ENCODE measurements around the gene FOXL3. TPM values are rescaled to one million over a fixed set of nuclear protein-coding genes. Genes with fewer than 3 reads are reported as not detected.

The FOXL3 gene
- total and polyA plus RNA-seq, 12 donors, result not detected

DNA sequence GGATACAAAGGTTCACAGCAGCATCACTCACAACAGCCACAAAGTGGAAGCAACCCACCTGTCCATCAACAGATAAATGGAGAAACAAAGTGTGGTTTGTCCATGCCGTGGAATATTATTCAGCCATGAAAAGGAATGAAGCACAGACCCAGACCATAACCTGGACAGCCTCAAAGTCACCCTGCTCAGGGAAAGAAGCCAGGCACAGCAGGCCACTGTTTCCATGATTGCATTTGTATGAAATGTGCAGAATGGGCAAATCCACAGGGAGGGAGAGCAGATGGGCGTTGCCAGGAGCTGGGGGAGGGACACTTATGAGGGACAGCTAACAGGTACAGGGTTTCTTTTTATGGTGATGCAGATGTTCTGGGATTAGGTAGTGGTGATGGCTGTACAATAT lies 30.3 kb downstream of the FOXL3 start:
- no peaks in the 10 kb centered on the region for H3K36me3 ChIP-seq
- 92 to 95% methylated on average over 2 of the region's 2 CpGs for WGBS, 2 donors
- intact Hi-C loops (cut with DNase I), result loop anchor here in 6 of 10 donors (2.0 to 10.0 kb wide), 7 partner anchors 317 to 555 kb away; partner anchors contain the start of gene GET4 (in 2 of the 6)
- no peak for DNase-seq
- H3K27me3 ChIP-seq, result peaks cover 0 to 37% (median 17%) of the 10 kb centered on the region in 7 donors
- peaks cover 0 to 23% (median 5%) of the 10 kb centered on the region in 9 donors for H3K4me1 ChIP-seq
- no peak for TF ChIP-seq CTCF (IDR thresholded peaks at IDR 0.05)
- no peak overlapping the region for H3K4me3 ChIP-seq
- H3K9me3 ChIP-seq, result peaks cover 0 to 11% (median 0%) of the 10 kb centered on the region in 11 donors
- H3K27ac ChIP-seq, result no peak overlapping the region
- ATAC-seq, result no peak

DNA sequence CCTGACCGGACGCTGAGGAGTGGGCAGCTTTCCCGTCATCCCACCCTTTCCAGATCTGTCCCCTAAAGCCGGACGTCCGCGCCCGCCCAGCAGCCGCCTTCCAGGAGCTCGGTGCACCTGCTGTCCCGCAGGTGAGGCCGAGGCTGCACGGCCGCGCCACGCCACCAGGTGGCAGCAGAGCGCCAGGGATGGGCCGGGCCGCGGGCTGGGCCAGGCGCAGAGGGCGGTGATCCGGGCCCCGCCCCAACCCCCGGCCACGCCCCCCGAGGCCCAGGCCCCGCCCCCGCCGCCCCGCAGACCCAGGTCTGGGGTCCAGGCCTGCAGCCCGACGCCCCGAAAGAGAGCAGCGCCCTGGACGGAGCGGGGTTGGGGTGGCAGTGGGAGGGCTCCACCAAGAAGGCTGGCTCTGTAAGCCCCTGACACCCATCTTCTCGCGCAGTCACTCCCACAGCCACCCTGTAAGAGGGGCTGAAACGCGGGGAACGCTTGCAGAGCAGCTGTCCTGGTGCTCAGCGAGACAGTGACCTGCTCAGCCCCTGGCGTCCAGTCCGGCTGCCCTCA lies 32.2 kb downstream of the FOXL3 start:
- no peaks in the 10 kb centered on the region for H3K36me3 ChIP-seq
- intact Hi-C loops (cut with DNase I), result loop anchor here in 9 of 10 donors (1.0 to 10.0 kb wide), 8 partner anchors 315 to 553 kb away; partner anchors contain the start of gene GET4 (in 2 of the 9)
- WGBS, 2 donors, result 10 to 11% methylated on average over 44 to 45 of the region's 45 CpGs
- H3K27me3 ChIP-seq, result peaks cover 0 to 25% (median 15%) of the 10 kb centered on the region in 7 donors
- TF ChIP-seq CTCF (IDR thresholded peaks at IDR 0.05), result peak; percentile 84 to 98 (median 95)
- H3K9me3 ChIP-seq, result peaks cover 0 to 6% (median 0%) of the 10 kb centered on the region in 11 donors
- H3K4me1 ChIP-seq, result peaks cover 0 to 33% (median 5%) of the 10 kb centered on the region in 9 donors
- peak; percentile 65 to 90 (median 80) for ATAC-seq
- peak overlapping the region in 1 of 10 donors; percentile 20 for H3K4me3 ChIP-seq
- H3K27ac ChIP-seq, result no peak overlapping the region
- DNase-seq, result peak; percentile 48 to 79

DNA sequence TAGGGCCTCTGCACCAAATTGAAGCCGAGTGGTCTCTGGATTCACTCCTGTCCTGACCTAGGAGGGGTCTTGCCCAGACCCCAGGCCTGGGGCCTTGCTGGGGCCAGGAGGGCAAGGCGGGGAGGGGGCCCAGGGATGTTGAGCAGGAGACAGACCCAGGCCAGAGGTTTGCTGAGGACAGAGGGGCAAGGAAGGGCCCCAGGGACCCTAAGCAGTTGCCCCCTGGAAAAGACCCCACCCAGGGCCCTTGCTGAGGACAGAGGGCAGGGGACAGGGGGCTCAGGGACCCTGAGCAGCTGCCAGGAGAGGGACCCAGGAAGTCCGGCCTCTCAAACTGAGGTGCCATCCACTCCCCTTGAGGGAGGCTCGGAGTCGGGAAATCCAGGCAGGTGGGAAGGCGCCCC lies 32.7 kb downstream of the FOXL3 start:
- peak in 2 of 8 donors; percentile 2 to 7 for ATAC-seq
- no peak overlapping the region for H3K27ac ChIP-seq
- peaks cover 0 to 6% (median 0%) of the 10 kb centered on the region in 11 donors for H3K9me3 ChIP-seq
- peaks cover 0 to 21% (median 12%) of the 10 kb centered on the region in 7 donors for H3K27me3 ChIP-seq
- H3K4me3 ChIP-seq, result peak overlapping the region in 1 of 10 donors; percentile 20
- 90% methylated on average over 6 of the region's 6 CpGs for WGBS, 2 donors
- H3K36me3 ChIP-seq, result no peaks in the 10 kb centered on the region
- no peak for TF ChIP-seq CTCF (IDR thresholded peaks at IDR 0.05)
- peaks cover 0 to 33% (median 5%) of the 10 kb centered on the region in 9 donors for H3K4me1 ChIP-seq
- DNase-seq, result no peak
- intact Hi-C loops (cut with DNase I), result loop anchor here in 9 of 10 donors (1.0 to 10.0 kb wide), 8 partner anchors 315 to 552 kb away; partner anchors contain the start of gene GET4 (in 2 of the 9)

DNA sequence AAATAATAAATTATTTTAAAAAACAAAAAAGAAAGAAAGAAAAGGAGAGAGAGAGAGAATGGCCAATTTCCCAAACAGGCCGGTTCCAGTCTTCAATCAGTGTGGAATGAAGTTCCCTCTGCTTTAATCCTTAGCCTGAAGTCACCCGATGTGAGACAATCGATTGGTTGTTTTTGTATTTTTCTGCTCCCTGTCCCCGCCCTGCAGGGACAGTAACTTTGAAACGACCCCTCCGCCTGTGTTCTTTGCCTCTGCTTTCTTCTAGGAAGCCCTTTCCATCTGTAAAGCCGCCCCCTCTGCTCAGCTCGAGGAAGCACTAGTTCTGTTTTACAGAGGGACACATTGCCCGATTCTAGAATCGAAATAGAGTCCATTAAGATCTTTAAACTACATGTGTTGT lies 33.4 kb downstream of the FOXL3 start:
- 68 to 71% methylated on average over 10 of the region's 10 CpGs for WGBS, 2 donors
- Histone ChIP-seq H3K27me3 (peaks cover 0 to 21% (median 5%) of the 10 kb centered on the region in 7 donors), H3K36me3 (no peaks in the 10 kb centered on the region), H3K4me1 (peaks cover 0 to 33% (median 5%) of the 10 kb centered on the region in 9 donors), H3K4me3 (no peak overlapping the region), H3K27ac (no peak overlapping the region), H3K9me3 (peaks cover 0 to 6% (median 0%) of the 10 kb centered on the region in 11 donors)
- no peak for ATAC-seq
- intact Hi-C loops (cut with DNase I), result loop anchor here in 9 of 10 donors (2.0 to 10.0 kb wide), 7 partner anchors 314 to 551 kb away; partner anchors contain the start of gene GET4 (in 2 of the 9)
- no peak for DNase-seq
- TF ChIP-seq CTCF (IDR thresholded peaks at IDR 0.05), result no peak
